GM23338 (cell line): ENCODE results near the gene ARMH4. TPM values are rescaled to one million over a fixed set of nuclear protein-coding genes. Genes with fewer than 3 reads are reported as not detected.

Experiments
- ATAC-seq: fragments of 200-7000 bp; cut with Tn5 transposase; 3 replicates; pipeline ENCODE4 v1.9.1; 2020
- DNase-seq: peaks from one replicate; pipeline ENCODE4 v3.0.0-alpha.2; 2015; ENCODE audit warnings: low spot score
- H2AFZ ChIP-seq: fragments of 200-600 bp; sonication (generic); 2 replicates; pipeline ENCODE4 v1.8.0; 2016; ENCODE audit warnings: antibody characterized with exemption, mild to moderate bottlenecking, moderate library complexity
- H3F3A ChIP-seq: fragments of 200-600 bp; sonication (generic); replicated peaks from 2 replicates; pipeline ENCODE4 v1.8.0; 2017; ENCODE audit warnings: antibody characterized with exemption, mixed run types, low read depth
- H3K27ac ChIP-seq: fragments of 200-600 bp; sonication (generic); 2 replicates; pipeline ENCODE4 v1.6.1; 2016; ENCODE audit warnings: low read depth
- H3K27me3 ChIP-seq: fragments of 200-600 bp; sonication (generic); 2 replicates; pipeline ENCODE4 v1.8.0; 2016; ENCODE audit warnings: mild to moderate bottlenecking, mixed run types, moderate library complexity; ENCODE audit not compliant: insufficient read depth
- H3K36me3 ChIP-seq: fragments of 200-600 bp; sonication (generic); 2 replicates; pipeline ENCODE4 v1.8.0; 2016; ENCODE audit warnings: mild to moderate bottlenecking; ENCODE audit not compliant: insufficient read depth
- H3K4me1 ChIP-seq: fragments of 200-600 bp; sonication (generic); 2 replicates; pipeline ENCODE4 v1.8.0; 2016; ENCODE audit warnings: mild to moderate bottlenecking, moderate library complexity; ENCODE audit not compliant: insufficient read depth
- H3K4me2 ChIP-seq: fragments of 200-600 bp; sonication (generic); 2 replicates; pipeline ENCODE4 v1.7.1; 2017; ENCODE audit warnings: mixed run types
- H3K4me3 ChIP-seq: fragments of 200-600 bp; sonication (generic); 2 replicates; pipeline ENCODE4 v1.6.1; 2016; ENCODE audit warnings: mixed run types
- H3K79me2 ChIP-seq: fragments of 200-600 bp; sonication (generic); replicated peaks from 2 replicates; pipeline ENCODE4 v1.8.0; 2017; ENCODE audit warnings: mild to moderate bottlenecking; ENCODE audit not compliant: insufficient read depth
- H3K9me2 ChIP-seq: fragments of 200-600 bp; sonication (generic); 2 replicates; pipeline ENCODE4 v1.8.0; 2017; ENCODE audit not compliant: insufficient read depth
- H4K20me1 ChIP-seq: fragments of 200-600 bp; sonication (generic); replicated peaks from 2 replicates; pipeline ENCODE4 v1.8.0; 2017; ENCODE audit warnings: mild to moderate bottlenecking; ENCODE audit not compliant: insufficient read depth
- H3K27ac Mint-ChIP-seq: 2 replicates; pipeline ENCODE4 v1.8.0; 2020; ENCODE audit warnings: inconsistent platforms, mild to moderate bottlenecking, moderate library complexity, mixed read lengths
- H3K27me3 Mint-ChIP-seq: 3 replicates; pipeline ENCODE4 v1.8.0; 2022; ENCODE audit warnings: low read depth, mild to moderate bottlenecking, moderate library complexity, mixed read lengths, inconsistent platforms; ENCODE audit not compliant: insufficient read depth, poor library complexity
- H3K36me3 Mint-ChIP-seq: 3 replicates; pipeline ENCODE4 v1.8.0; 2021; ENCODE audit warnings: low read depth, mild to moderate bottlenecking, inconsistent platforms, moderate library complexity, mixed read lengths
- H3K4me1 Mint-ChIP-seq: 3 replicates; pipeline ENCODE4 v1.8.0; 2020; ENCODE audit warnings: mild to moderate bottlenecking, inconsistent platforms, mixed read lengths
- H3K4me3 Mint-ChIP-seq: 3 replicates; pipeline ENCODE4 v1.8.0; 2021; ENCODE audit warnings: moderate library complexity, mild to moderate bottlenecking, inconsistent platforms, mixed read lengths
- H3K9me3 Mint-ChIP-seq: 3 replicates; pipeline ENCODE4 v1.8.0; 2020; ENCODE audit warnings: moderate library complexity, mild to moderate bottlenecking, inconsistent platforms, mixed read lengths
- CREB1 ChIP-seq: fragments of 250-450 bp; sonication (Bioruptor Pico); IDR thresholded peaks from 2 replicates; pipeline ENCODE4 v1.5.0; 2020; ENCODE audit warnings: low read depth, mild to moderate bottlenecking, moderate library complexity
- JUNB ChIP-seq: IDR thresholded peaks from one replicate; pipeline ENCODE4 v1.6.1; 2016; ENCODE audit warnings: antibody characterized with exemption; ENCODE audit not compliant: unreplicated experiment
- NANOG ChIP-seq: IDR thresholded peaks from 2 replicates; pipeline ENCODE4 v1.6.1; 2016; ENCODE audit warnings: antibody characterized with exemption, borderline replicate concordance
- REST ChIP-seq: IDR thresholded peaks from one replicate; pipeline ENCODE4 v1.6.1; 2018; ENCODE audit warnings: antibody characterized with exemption; ENCODE audit not compliant: unreplicated experiment
- STAT1 ChIP-seq: IDR thresholded peaks from one replicate; pipeline ENCODE4 v1.6.1; 2016; ENCODE audit warnings: antibody characterized with exemption; ENCODE audit not compliant: unreplicated experiment
- ZNF114 ChIP-seq: fragments of 250-450 bp; sonication (Bioruptor Pico); IDR thresholded peaks from 2 replicates; pipeline ENCODE4 v1.5.0; 2020; ENCODE audit warnings: mild to moderate bottlenecking, moderate library complexity
- polyA plus RNA-seq: library from polyadenylated mRNA; unstranded; fragments of >200 nt; fragmentation: Nextera tagmentation; extraction: Ambion mirVana; gene quantifications from 2 replicates; pipeline ENCODE4 v1.2.1, GENCODE V29; 2016
- total RNA-seq: library from RNA; depleted of rRNA; stranded (reverse); fragments of >200 nt; shearing (Covaris generic); gene quantifications from 2 replicates; pipeline ENCODE4 v1.2.3, GENCODE V29; 2014
- TF ChIP-seq, protein P1 (sequence below): fragments of 250-450 bp; sonication (Bioruptor Pico); IDR thresholded peaks from 2 replicates; pipeline ENCODE4 v1.5.0; 2020; ENCODE audit warnings: mild to moderate bottlenecking, moderate library complexity
- TF ChIP-seq, protein P2 (sequence below), 2 experiments: fragments of 200-600 bp in 1 of 2; sonication (generic) in 1 of 2; conservative IDR thresholded peaks; 2 replicates each; pipeline versions ENCODE4 v1.5.1 to v1.6.1; 2016 to 2017; ENCODE audit warnings: antibody characterized with exemption in 2 of 2, low read depth in 2 of 2, mild to moderate bottlenecking in 2 of 2, moderate library complexity in 1 of 2

ARMH4 gene
- total and polyA plus RNA-seq, 2 experiments from 2014 or later = 15.5 to 20.2 TPM

DNA sequence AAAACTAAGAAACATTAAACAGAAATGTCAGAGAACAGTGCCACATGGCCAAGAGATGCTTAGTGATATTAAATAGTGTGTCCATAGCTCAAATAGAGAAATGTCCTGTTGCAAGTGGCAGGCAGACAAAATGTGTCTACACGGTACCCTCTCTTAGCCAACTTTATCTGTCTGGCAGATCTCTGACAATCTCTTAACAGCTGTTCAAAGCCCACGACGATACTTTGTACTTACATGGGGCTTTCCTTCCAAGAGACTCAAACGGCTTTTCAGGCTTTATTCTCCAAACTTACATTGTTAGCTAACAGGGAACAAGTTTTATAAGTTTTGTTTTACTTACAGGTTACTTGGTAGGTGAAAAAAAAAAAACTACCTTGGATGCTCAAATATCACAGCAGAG is 45.6 kb downstream of the ARMH4 start (continued):
- TF ChIP-seq, protein P1, sequence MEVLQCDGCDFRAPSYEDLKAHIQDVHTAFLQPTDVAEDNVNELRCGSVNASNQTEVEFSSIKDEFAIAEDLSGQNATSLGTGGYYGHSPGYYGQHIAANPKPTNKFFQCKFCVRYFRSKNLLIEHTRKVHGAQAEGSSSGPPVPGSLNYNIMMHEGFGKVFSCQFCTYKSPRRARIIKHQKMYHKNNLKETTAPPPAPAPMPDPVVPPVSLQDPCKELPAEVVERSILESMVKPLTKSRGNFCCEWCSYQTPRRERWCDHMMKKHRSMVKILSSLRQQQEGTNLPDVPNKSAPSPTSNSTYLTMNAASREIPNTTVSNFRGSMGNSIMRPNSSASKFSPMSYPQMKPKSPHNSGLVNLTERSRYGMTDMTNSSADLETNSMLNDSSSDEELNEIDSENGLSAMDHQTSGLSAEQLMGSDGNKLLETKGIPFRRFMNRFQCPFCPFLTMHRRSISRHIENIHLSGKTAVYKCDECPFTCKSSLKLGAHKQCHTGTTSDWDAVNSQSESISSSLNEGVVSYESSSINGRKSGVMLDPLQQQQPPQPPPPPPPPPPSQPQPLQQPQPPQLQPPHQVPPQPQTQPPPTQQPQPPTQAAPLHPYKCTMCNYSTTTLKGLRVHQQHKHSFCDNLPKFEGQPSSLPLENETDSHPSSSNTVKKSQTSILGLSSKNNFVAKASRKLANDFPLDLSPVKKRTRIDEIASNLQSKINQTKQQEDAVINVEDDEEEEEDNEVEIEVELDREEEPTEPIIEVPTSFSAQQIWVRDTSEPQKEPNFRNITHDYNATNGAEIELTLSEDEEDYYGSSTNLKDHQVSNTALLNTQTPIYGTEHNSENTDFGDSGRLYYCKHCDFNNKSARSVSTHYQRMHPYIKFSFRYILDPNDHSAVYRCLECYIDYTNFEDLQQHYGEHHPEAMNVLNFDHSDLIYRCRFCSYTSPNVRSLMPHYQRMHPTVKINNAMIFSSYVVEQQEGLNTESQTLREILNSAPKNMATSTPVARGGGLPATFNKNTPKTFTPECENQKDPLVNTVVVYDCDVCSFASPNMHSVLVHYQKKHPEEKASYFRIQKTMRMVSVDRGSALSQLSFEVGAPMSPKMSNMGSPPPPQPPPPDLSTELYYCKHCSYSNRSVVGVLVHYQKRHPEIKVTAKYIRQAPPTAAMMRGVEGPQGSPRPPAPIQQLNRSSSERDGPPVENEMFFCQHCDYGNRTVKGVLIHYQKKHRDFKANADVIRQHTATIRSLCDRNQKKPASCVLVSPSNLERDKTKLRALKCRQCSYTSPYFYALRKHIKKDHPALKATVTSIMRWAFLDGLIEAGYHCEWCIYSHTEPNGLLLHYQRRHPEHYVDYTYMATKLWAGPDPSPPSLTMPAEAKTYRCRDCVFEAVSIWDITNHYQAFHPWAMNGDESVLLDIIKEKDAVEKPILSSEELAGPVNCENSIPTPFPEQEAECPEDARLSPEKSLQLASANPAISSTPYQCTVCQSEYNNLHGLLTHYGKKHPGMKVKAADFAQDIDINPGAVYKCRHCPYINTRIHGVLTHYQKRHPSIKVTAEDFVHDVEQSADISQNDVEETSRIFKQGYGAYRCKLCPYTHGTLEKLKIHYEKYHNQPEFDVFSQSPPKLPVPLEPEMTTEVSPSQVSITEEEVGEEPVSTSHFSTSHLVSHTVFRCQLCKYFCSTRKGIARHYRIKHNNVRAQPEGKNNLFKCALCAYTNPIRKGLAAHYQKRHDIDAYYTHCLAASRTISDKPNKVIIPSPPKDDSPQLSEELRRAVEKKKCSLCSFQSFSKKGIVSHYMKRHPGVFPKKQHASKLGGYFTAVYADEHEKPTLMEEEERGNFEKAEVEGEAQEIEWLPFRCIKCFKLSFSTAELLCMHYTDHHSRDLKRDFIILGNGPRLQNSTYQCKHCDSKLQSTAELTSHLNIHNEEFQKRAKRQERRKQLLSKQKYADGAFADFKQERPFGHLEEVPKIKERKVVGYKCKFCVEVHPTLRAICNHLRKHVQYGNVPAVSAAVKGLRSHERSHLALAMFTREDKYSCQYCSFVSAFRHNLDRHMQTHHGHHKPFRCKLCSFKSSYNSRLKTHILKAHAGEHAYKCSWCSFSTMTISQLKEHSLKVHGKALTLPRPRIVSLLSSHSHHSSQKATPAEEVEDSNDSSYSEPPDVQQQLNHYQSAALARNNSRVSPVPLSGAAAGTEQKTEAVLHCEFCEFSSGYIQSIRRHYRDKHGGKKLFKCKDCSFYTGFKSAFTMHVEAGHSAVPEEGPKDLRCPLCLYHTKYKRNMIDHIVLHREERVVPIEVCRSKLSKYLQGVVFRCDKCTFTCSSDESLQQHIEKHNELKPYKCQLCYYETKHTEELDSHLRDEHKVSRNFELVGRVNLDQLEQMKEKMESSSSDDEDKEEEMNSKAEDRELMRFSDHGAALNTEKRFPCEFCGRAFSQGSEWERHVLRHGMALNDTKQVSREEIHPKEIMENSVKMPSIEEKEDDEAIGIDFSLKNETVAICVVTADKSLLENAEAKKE = no peak
- TF ChIP-seq STAT1 = no peak

- no peaks in the 10 kb centered on the region for H4K20me1 ChIP-seq
- no peak for DNase-seq
Measured at GRCh38 chr14:58104808-58105207, 47.2 kb downstream of the ARMH4 start.

More at GRCh38 chr14:58104808-58105207, 47.2 kb downstream of the ARMH4 start:
- no peaks in the 10 kb centered on the region for H3K27me3 ChIP-seq
- H3K4me3 Mint-ChIP-seq = no peak overlapping the region
- H3F3A ChIP-seq = no peaks in the 10 kb centered on the region
- no peaks in the 10 kb centered on the region for H3K9me2 ChIP-seq
- H3K36me3 ChIP-seq = no peaks in the 10 kb centered on the region
- H3K27me3 Mint-ChIP-seq = peaks cover 2% of the 10 kb centered on the region
- H3K27ac Mint-ChIP-seq = no peak overlapping the region
- H3K9me3 Mint-ChIP-seq = no peaks in the 10 kb centered on the region
- no peak overlapping the region for H2AFZ ChIP-seq
- H3K4me2 ChIP-seq = no peak overlapping the region
- no peak for ATAC-seq
- no peaks in the 10 kb centered on the region for H3K4me1 ChIP-seq
- no peaks in the 10 kb centered on the region for H3K4me1 Mint-ChIP-seq
- TF ChIP-seq STAT1 = no peak
- TF ChIP-seq NANOG = no peak
- no peak for TF ChIP-seq REST
- TF ChIP-seq ZNF114 (CRISPR knock-in tag) = no peak
- no peak for TF ChIP-seq CREB1 (CRISPR knock-in tag)
- no peak for TF ChIP-seq JUNB
- TF ChIP-seq, protein P2, sequence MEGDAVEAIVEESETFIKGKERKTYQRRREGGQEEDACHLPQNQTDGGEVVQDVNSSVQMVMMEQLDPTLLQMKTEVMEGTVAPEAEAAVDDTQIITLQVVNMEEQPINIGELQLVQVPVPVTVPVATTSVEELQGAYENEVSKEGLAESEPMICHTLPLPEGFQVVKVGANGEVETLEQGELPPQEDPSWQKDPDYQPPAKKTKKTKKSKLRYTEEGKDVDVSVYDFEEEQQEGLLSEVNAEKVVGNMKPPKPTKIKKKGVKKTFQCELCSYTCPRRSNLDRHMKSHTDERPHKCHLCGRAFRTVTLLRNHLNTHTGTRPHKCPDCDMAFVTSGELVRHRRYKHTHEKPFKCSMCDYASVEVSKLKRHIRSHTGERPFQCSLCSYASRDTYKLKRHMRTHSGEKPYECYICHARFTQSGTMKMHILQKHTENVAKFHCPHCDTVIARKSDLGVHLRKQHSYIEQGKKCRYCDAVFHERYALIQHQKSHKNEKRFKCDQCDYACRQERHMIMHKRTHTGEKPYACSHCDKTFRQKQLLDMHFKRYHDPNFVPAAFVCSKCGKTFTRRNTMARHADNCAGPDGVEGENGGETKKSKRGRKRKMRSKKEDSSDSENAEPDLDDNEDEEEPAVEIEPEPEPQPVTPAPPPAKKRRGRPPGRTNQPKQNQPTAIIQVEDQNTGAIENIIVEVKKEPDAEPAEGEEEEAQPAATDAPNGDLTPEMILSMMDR (conservative IDR thresholded peaks at IDR 0.05; ENCODE audit: low read depth in 2 of 2) = no peak
- no peaks in the 10 kb centered on the region for H3K36me3 Mint-ChIP-seq
- H3K4me3 ChIP-seq = no peak overlapping the region
- no peak overlapping the region for H3K27ac ChIP-seq
- H3K79me2 ChIP-seq = no peaks in the 10 kb centered on the region
